GM12878 (cell line): ENCODE data around the gene MSI2. TPM values are rescaled to one million over a fixed set of nuclear protein-coding genes. Genes with fewer than 3 reads are reported as not detected.

Source experiments
- ATAC-seq: fragments of 200-7000 bp; cut with Tn5 transposase; 3 replicates; pipeline ENCODE4 v1.9.1; 2020; ENCODE audit warnings: mild to moderate bottlenecking, moderate library complexity
- BruUV-seq: library from RNA; stranded (reverse); fragments of 400-500 nt; replicated peaks from 2 replicates; lab custom pipeline; 2021; lab: Mats Ljungman, UMichigan
- CTCF ChIA-PET: fragments of 300-600 bp; sonication (Branson Sonifier 250); formaldehyde crosslinking; extraction: SDS; loops from one replicate; lab custom pipeline; 2021; ENCODE audit warnings: inconsistent platforms; lab: Yijun Ruan, JAX
- POLR2A ChIA-PET: fragments of 350-600 bp; formaldehyde crosslinking; extraction: SDS; loops from one replicate; lab custom pipeline; 2021; ENCODE audit warnings: inconsistent platforms; lab: Charles Lee
- RAD21 ChIA-PET: fragments of 300-600 bp; sonication (Branson Sonifier 250); formaldehyde crosslinking; loops from one replicate; lab custom pipeline; 2023; ENCODE audit warnings: antibody characterized with exemption; ENCODE audit not compliant: unreplicated experiment; lab: Charles Lee
- SMC1A ChIA-PET: fragments of 300-600 bp; sonication (Branson Sonifier 250); formaldehyde crosslinking; loops from one replicate; lab custom pipeline; 2023; ENCODE audit not compliant: unreplicated experiment, uncharacterized antibody; lab: Charles Lee
- DNase-seq: peaks from one replicate; pipeline ENCODE4 v3.0.0-alpha.2; 2011; ENCODE audit warnings: low read depth, low spot score
- FAIRE-seq: peaks from 3 replicates; lab custom pipeline; 2011; peaks lifted over from hg19 to GRCh38; lab: Jason Lieb, UNC
- H2AFZ ChIP-seq: 2 replicates; pipeline ENCODE4 v1.6.0; 2011; ENCODE audit warnings: low read depth, low read length, control low read depth; ENCODE audit not compliant: control insufficient read depth
- H3K27ac ChIP-seq: 2 replicates; pipeline ENCODE4 v1.5.1; 2011; ENCODE audit warnings: control low read depth; ENCODE audit not compliant: control insufficient read depth, insufficient read depth
- H3K27me3 ChIP-seq, 2 experiments: replicated peaks in 1 of 2; 2 replicates each; pipeline versions ENCODE4 v1.6.0 to v1.6.1; 2011; ENCODE audit warnings: low read length in 1 of 2; ENCODE audit not compliant: control insufficient read depth in 2 of 2, insufficient read depth in 2 of 2
- H3K36me3 ChIP-seq, 2 experiments: 2 replicates each; pipeline ENCODE4 v1.5.1; 2011; ENCODE audit warnings: low read length in 1 of 2; ENCODE audit not compliant: control insufficient read depth in 2 of 2, insufficient read depth in 2 of 2
- H3K4me1 ChIP-seq: 2 replicates; pipeline ENCODE4 v1.6.1; 2011; ENCODE audit warnings: mild to moderate bottlenecking, low read length, moderate library complexity, mixed read lengths; ENCODE audit not compliant: control insufficient read depth, insufficient read depth
- H3K4me2 ChIP-seq: 2 replicates; pipeline ENCODE4 v1.6.0; 2011; ENCODE audit warnings: control low read depth; ENCODE audit not compliant: control insufficient read depth, insufficient read depth
- H3K4me3 ChIP-seq: fragments of 200-600 bp; sonication (generic); 2 replicates; pipeline ENCODE4 v1.5.1; 2016
- H3K79me2 ChIP-seq: 2 replicates; pipeline ENCODE4 v1.6.0; 2011; ENCODE audit warnings: low read length; ENCODE audit not compliant: control insufficient read depth, insufficient read depth
- H3K9ac ChIP-seq: 2 replicates; pipeline ENCODE4 v1.8.0; 2011; ENCODE audit warnings: low read length, control low read depth, mixed read lengths; ENCODE audit not compliant: control insufficient read depth, insufficient read depth
- H3K9me3 ChIP-seq: replicated peaks from 3 replicates; pipeline ENCODE4 v1.5.1; 2011; ENCODE audit warnings: mild to moderate bottlenecking, low read length; ENCODE audit not compliant: control insufficient read depth, insufficient read depth
- H4K20me1 ChIP-seq: 2 replicates; pipeline ENCODE4 v1.6.0; 2011; ENCODE audit not compliant: control insufficient read depth, insufficient read depth
- BRCA1 ChIP-seq: IDR thresholded peaks from 2 replicates; pipeline ENCODE4 v1.6.1; 2011; ENCODE audit warnings: low read depth, low read length, improper control_type of control experiment
- CEBPB ChIP-seq, 2 experiments: fragments of 150-350 bp in 1 of 2; IDR thresholded peaks; 2 replicates each; pipeline ENCODE4 v1.6.1; 2012 to 2014; ENCODE audit warnings: low read depth in 2 of 2, low read length in 2 of 2, borderline replicate concordance in 1 of 2, inconsistent platforms in 1 of 2
- DPF2 ChIP-seq: fragments of 450-650 bp; IDR thresholded peaks from 2 replicates; pipeline ENCODE4 v1.6.1; 2017; ENCODE audit warnings: mild to moderate bottlenecking
- WRNIP1 ChIP-seq: IDR thresholded peaks from 2 replicates; pipeline ENCODE4 v1.6.1; 2011; ENCODE audit warnings: low read depth, low read length, improper control_type of control experiment, borderline replicate concordance
- ZNF592 ChIP-seq: fragments of 450-650 bp; IDR thresholded peaks from 2 replicates; pipeline ENCODE4 v1.6.1; 2017; ENCODE audit warnings: mild to moderate bottlenecking, moderate library complexity
- WGBS: methylation state at CpG from one replicate; pipeline ENCODE4 v1.1.6; 2016; ENCODE audit warnings: low lambda C conversion rate; ENCODE audit not compliant: insufficient replicate concordance, insufficient coverage; ENCODE audit errors: missing lambda C conversion rate; 5-methylcytosine and 5-hydroxymethylcytosine counted together
- in situ Hi-C: fragments of 300-500 bp; cut with MboI; formaldehyde crosslinking; loops from 9 replicates; pipeline ENCODE4 v1.14.3; 2018; ENCODE audit warnings: mixed read lengths
- intact Hi-C: fragments of 100-400 bp; cut with micrococcal nuclease; formaldehyde crosslinking; loops from one replicate; pipeline ENCODE4 v1.14.2; 2022; ENCODE audit not compliant: unreplicated experiment
- polyA plus RNA-seq, 11 experiments: library from polyadenylated mRNA; depleted of rRNA in 4 of 11; unstranded in 6 of 11; stranded (reverse) in 5 of 11; fragments of >200 nt; fragmentation: Nextera tagmentation in 4 of 11; fragmentation: Illumina TruSeq in 1 of 11; extraction: Ambion mirVana in 4 of 11; extraction: Trizol in 1 of 11; gene quantifications; 1 replicate in 1 of 11; 2 replicates in 10 of 11; pipeline versions ENCODE4 v1.2.1 to v1.2.3, GENCODE V29; 2011 to 2016; ENCODE audit warnings: inconsistent platforms in 2 of 11, missing spikeins in 2 of 11, low read depth in 1 of 11
- total RNA-seq, 4 experiments: library from RNA; depleted of rRNA in 3 of 4; stranded (reverse); fragments of >200 nt in 3 of 4; fragmentation: Illumina TruSeq in 1 of 4; extraction: Trizol in 1 of 4; gene quantifications; 2 replicates each; pipeline versions ENCODE4 v1.2.1 to v1.2.3, GENCODE V29; 2013 to 2021

Gene MSI2
- total and polyA plus RNA-seq, 10 of the 15 experiments (the other 5 are each of a cell fraction or from before 2014, with no cell fraction given): 6.1 to 76.1 (median 42.0) TPM

GRCh38 chr17:57477522-57478362 is 221.4 kb downstream of the MSI2 start:
- SMC1A ChIA-PET: interaction anchor here (1.2 to 2.5 kb wide), 2 partner anchors 9 to 23 kb away, joined by 3 to 11 read pairs; no protein-coding TSS in a partner anchor
- RAD21 ChIA-PET: interaction anchor here (0.6 to 1.2 kb wide), 2 partner anchors 15 to 235 kb away, joined by 3 read pairs; no protein-coding TSS in a partner anchor
- Histone ChIP-seq H3K79me2 (no peaks in the 10 kb centered on the region; the same call in none of the 2 replicates), H3K4me2 (no peak overlapping the region), H3K9me3 (no peaks in the 10 kb centered on the region), H4K20me1 (no peaks in the 10 kb centered on the region), H3K27me3 (no peaks in the 10 kb centered on the region), H3K9ac (no peak overlapping the region), H3K36me3 (peaks cover 0 to 3% of the 10 kb centered on the region in 2 experiments; a peak in 2 of 4 replicates), H2AFZ (no peak overlapping the region), H3K4me1 (peaks cover 5% of the 10 kb centered on the region; the same call in 1 of the 2 replicates), H3K27ac (no peak overlapping the region), H3K4me3 (no peak overlapping the region)
- no peak for DNase-seq
- CTCF ChIA-PET: interaction anchor here (1.3 kb wide), 3 partner anchors 8 to 194 kb away, joined by 3 to 4 read pairs (median 4); no protein-coding TSS in a partner anchor
- in situ Hi-C loops: no loop called here
- no peak for TF ChIP-seq DPF2
- TF ChIP-seq CEBPB (IDR thresholded peaks at IDR 0.05; ENCODE audit: borderline replicate concordance in 1 of 2, low read depth in 2 of 2, low read length in 2 of 2): no peak
- no peak for TF ChIP-seq ZNF592
- TF ChIP-seq BRCA1: no peak
- no peak for TF ChIP-seq WRNIP1
- intact Hi-C loops: no loop called here
- no peak for ATAC-seq
- POLR2A ChIA-PET: interaction anchor here (1.3 kb wide), 1 partner anchor 12 kb away, joined by 5 read pairs; no protein-coding TSS in a partner anchor
- 88% methylated on average over 9 of the region's 9 CpGs for WGBS
- BruUV-seq: no TSS peak
- FAIRE-seq: no peak
